ENCODE data around the gene SVOPL. TPM values are rescaled to one million over a fixed set of nuclear protein-coding genes. Genes with fewer than 3 reads are reported as not detected.

SVOPL gene
- total and polyA plus RNA-seq, 2 donors (not counting 3 experiments of a cell fraction or from before 2014, with no cell fraction given), result not detected

DNA sequence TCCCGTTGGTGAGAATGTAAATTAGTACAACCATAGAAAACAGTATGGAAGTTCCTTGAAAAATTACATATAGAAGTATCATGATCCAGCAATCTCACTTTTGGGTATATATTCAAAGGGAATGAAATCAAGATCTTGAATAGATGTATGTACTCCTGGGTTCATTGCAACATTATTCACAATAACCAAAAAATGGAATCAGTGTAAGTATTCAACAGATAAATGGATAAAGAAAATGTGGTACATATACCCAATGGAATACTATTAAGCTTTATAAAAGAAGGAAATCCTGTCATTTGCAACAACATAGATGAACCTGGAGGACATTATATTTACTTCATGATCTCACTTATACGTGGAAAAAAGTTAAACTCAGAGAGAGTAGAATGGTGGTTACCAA is 154.3 kb downstream of the SVOPL start:
- no peaks in the 10 kb centered on the region for H3K9me3 ChIP-seq (replicated peaks; ENCODE audit: control insufficient read depth, insufficient read depth, low read length)
- peak overlapping the region; percentile 84 for H3K27ac ChIP-seq (ENCODE audit: insufficient read depth, low read depth, low read length)
- ChIA-PET CTCF (no interaction called here), POLR2A (no interaction called here)
- no peak overlapping the region for H3K9ac ChIP-seq (replicated peaks; ENCODE audit: extremely low read depth, insufficient read depth, low read length)
- H3K4me3 ChIP-seq (replicated peaks in 1 of 3; ENCODE audit: insufficient read depth in 1 of 3, low read depth in 1 of 3, low read length in 3 of 3), result no peak overlapping the region
- no peaks in the 10 kb centered on the region for H3K27me3 ChIP-seq (ENCODE audit: control insufficient read depth in 2 of 2, insufficient read depth in 2 of 2, low read length in 2 of 2)
- H2AFZ ChIP-seq (ENCODE audit: low read depth, low read length), result no peak overlapping the region
- DNase-seq (ENCODE audit: low read depth, low spot score) (no peak), FAIRE-seq (no peak)
- intact Hi-C loops (cut with micrococcal nuclease) (loop anchor here (1.0 to 10.0 kb wide), 2 partner anchors 87 to 382 kb away; partner anchors contain the start of gene TRIM24), dilution Hi-C loops (cut with MboI; ENCODE audit: extremely low pct_ligation_motif_present, low sequenced_read_pairs) (no loop called here)
- peaks cover 21% of the 10 kb centered on the region for H3K4me1 ChIP-seq (ENCODE audit: control insufficient read depth, extremely low read depth, insufficient read depth, low read length)
- H3K36me3 ChIP-seq (ENCODE audit: control insufficient read depth in 2 of 2, extremely low read depth in 1 of 2, insufficient read depth in 2 of 2, low read length in 2 of 2), result peaks cover 0 to 5% of the 10 kb centered on the region in 2 experiments
- BruUV-seq (replicated peaks), result no TSS peak
- no peaks in the 10 kb centered on the region for H3K79me2 ChIP-seq (ENCODE audit: control insufficient read depth, insufficient read depth, low read length)
- no peak overlapping the region for H3K4me2 ChIP-seq (ENCODE audit: insufficient read depth, low read length)
- TF ChIP-seq, protein P1, sequence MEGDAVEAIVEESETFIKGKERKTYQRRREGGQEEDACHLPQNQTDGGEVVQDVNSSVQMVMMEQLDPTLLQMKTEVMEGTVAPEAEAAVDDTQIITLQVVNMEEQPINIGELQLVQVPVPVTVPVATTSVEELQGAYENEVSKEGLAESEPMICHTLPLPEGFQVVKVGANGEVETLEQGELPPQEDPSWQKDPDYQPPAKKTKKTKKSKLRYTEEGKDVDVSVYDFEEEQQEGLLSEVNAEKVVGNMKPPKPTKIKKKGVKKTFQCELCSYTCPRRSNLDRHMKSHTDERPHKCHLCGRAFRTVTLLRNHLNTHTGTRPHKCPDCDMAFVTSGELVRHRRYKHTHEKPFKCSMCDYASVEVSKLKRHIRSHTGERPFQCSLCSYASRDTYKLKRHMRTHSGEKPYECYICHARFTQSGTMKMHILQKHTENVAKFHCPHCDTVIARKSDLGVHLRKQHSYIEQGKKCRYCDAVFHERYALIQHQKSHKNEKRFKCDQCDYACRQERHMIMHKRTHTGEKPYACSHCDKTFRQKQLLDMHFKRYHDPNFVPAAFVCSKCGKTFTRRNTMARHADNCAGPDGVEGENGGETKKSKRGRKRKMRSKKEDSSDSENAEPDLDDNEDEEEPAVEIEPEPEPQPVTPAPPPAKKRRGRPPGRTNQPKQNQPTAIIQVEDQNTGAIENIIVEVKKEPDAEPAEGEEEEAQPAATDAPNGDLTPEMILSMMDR (IDR thresholded peaks at IDR 0.05; ENCODE audit: extremely low read depth in 1 of 2, insufficient read depth in 1 of 2, low read depth in 1 of 2, low read length in 2 of 2), result no peak
- no peak for TF ChIP-seq MYC (IDR thresholded peaks at IDR 0.05; ENCODE audit: low read depth, low read length)
- TF ChIP-seq POLR2A (IDR thresholded peaks at IDR 0.05; ENCODE audit: low read depth, low read length), result no peak
- TF ChIP-seq GATA2 (IDR thresholded peaks at IDR 0.05; ENCODE audit: insufficient read depth, insufficient read length, low read depth, low read length), result no peak
- TF ChIP-seq FOS (IDR thresholded peaks at IDR 0.05; ENCODE audit: borderline replicate concordance, insufficient read depth, low read length), result no peak
- TF ChIP-seq EZH2 (IDR thresholded peaks at IDR 0.05; ENCODE audit: borderline replicate concordance, low read depth, low read length, severe bottlenecking), result no peak
- TF ChIP-seq, protein P2, sequence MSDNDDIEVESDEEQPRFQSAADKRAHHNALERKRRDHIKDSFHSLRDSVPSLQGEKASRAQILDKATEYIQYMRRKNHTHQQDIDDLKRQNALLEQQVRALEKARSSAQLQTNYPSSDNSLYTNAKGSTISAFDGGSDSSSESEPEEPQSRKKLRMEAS (IDR thresholded peaks at IDR 0.05; ENCODE audit: insufficient read depth, insufficient read length), result no peak
- no peak for TF ChIP-seq POLR2AphosphoS5 (IDR thresholded peaks at IDR 0.05; ENCODE audit: insufficient read depth, low read depth, low read length)
- TF ChIP-seq JUN (IDR thresholded peaks at IDR 0.05; ENCODE audit: borderline replicate concordance, insufficient read depth, insufficient read length, low read depth), result no peak
- no peaks in the 10 kb centered on the region for H4K20me1 ChIP-seq (replicated peaks; ENCODE audit: control insufficient read depth, extremely low read depth, insufficient read depth, low read length)
- no peaks in the 10 kb centered on the region for H3K9me1 ChIP-seq (replicated peaks; ENCODE audit: control insufficient read depth, extremely low read depth, insufficient read depth, low read length)
